ENCODE measurements around the gene DPP8. TPM values are rescaled to one million over a fixed set of nuclear protein-coding genes. Genes with fewer than 3 reads are reported as not detected.
A peak's percentile ranks its signal among the peaks of the same experiment; 100 is the strongest.

The DPP8 gene
- polyA plus RNA-seq, 1 donor from 2014 or later = 18.6 TPM

- H3F3A ChIP-seq (ENCODE audit: insufficient read depth, low read length, poor library complexity, severe bottlenecking) = no peaks in the 10 kb centered on the region
- no peaks in the 10 kb centered on the region for H3K9me2 ChIP-seq (ENCODE audit: insufficient read depth, low read length)
- no peaks in the 10 kb centered on the region for H3K36me3 ChIP-seq (ENCODE audit: insufficient read depth, low read length)
- H3K9me3 ChIP-seq (ENCODE audit: low read length) = no peaks in the 10 kb centered on the region
- peaks cover 87% of the 10 kb centered on the region for H3K79me2 ChIP-seq (replicated peaks; ENCODE audit: insufficient read depth, low read length)
- H3K9ac ChIP-seq (ENCODE audit: low read length) = no peak overlapping the region
- H2AFZ ChIP-seq (ENCODE audit: low read depth, low read length) = no peak overlapping the region
- H3K4me2 ChIP-seq (ENCODE audit: low read length) = no peak overlapping the region
- H4K20me1 ChIP-seq (ENCODE audit: insufficient read depth) = no peaks in the 10 kb centered on the region
- H3K27ac ChIP-seq (ENCODE audit: low read length) = no peak overlapping the region
- no peaks in the 10 kb centered on the region for H3K27me3 ChIP-seq (ENCODE audit: insufficient read depth, low read depth, low read length)
- H3K4me3 ChIP-seq (ENCODE audit: low read length) = no peak overlapping the region
- TF ChIP-seq MXI1 (conservative IDR thresholded peaks at IDR 0.05; ENCODE audit: poor library complexity, severe bottlenecking) = no peak
- TF ChIP-seq, protein P1, sequence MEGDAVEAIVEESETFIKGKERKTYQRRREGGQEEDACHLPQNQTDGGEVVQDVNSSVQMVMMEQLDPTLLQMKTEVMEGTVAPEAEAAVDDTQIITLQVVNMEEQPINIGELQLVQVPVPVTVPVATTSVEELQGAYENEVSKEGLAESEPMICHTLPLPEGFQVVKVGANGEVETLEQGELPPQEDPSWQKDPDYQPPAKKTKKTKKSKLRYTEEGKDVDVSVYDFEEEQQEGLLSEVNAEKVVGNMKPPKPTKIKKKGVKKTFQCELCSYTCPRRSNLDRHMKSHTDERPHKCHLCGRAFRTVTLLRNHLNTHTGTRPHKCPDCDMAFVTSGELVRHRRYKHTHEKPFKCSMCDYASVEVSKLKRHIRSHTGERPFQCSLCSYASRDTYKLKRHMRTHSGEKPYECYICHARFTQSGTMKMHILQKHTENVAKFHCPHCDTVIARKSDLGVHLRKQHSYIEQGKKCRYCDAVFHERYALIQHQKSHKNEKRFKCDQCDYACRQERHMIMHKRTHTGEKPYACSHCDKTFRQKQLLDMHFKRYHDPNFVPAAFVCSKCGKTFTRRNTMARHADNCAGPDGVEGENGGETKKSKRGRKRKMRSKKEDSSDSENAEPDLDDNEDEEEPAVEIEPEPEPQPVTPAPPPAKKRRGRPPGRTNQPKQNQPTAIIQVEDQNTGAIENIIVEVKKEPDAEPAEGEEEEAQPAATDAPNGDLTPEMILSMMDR (IDR thresholded peaks at IDR 0.05; ENCODE audit: poor library complexity, severe bottlenecking) = no peak
- TF ChIP-seq REST (IDR thresholded peaks at IDR 0.05; ENCODE audit: borderline replicate concordance) = no peak
- TF ChIP-seq POLR2AphosphoS5 (IDR thresholded peaks at IDR 0.05) = no peak
- TF ChIP-seq EP300 (conservative IDR thresholded peaks at IDR 0.05; ENCODE audit: poor library complexity, severe bottlenecking) = no peak
- no peak for TF ChIP-seq RAD21 (conservative IDR thresholded peaks at IDR 0.05)
- TF ChIP-seq EZH2 (IDR thresholded peaks at IDR 0.05; ENCODE audit: borderline replicate concordance, insufficient read depth, low read length, poor library complexity, severe bottlenecking) = no peak
- TF ChIP-seq TAF1 (IDR thresholded peaks at IDR 0.05; ENCODE audit: low read depth) = no peak
- TF ChIP-seq SMC3 (conservative IDR thresholded peaks at IDR 0.05; ENCODE audit: poor library complexity) = no peak
These were observed 17.7 kb upstream of the DPP8 start for GRCh38 chr15:65535192-65535591.

GRCh38 chr15:65533057-65533756 lies 15.7 kb upstream of the DPP8 start:
- H3K4me3 ChIP-seq (ENCODE audit: low read length) = peak overlapping the region; percentile 98
- H3F3A ChIP-seq (ENCODE audit: insufficient read depth, low read length, poor library complexity, severe bottlenecking) = no peaks in the 10 kb centered on the region
- TF ChIP-seq TAF1 (IDR thresholded peaks at IDR 0.05; ENCODE audit: low read depth) (no peak), EZH2 (IDR thresholded peaks at IDR 0.05; ENCODE audit: borderline replicate concordance, insufficient read depth, low read length, poor library complexity, severe bottlenecking) (no peak), RAD21 (conservative IDR thresholded peaks at IDR 0.05) (no peak), SMC3 (conservative IDR thresholded peaks at IDR 0.05; ENCODE audit: poor library complexity) (no peak), POLR2AphosphoS5 (IDR thresholded peaks at IDR 0.05) (no peak), REST (IDR thresholded peaks at IDR 0.05; ENCODE audit: borderline replicate concordance) (no peak), EP300 (conservative IDR thresholded peaks at IDR 0.05; ENCODE audit: poor library complexity, severe bottlenecking) (no peak), MXI1 (conservative IDR thresholded peaks at IDR 0.05; ENCODE audit: poor library complexity, severe bottlenecking) (no peak)
- TF ChIP-seq, protein P1 (IDR thresholded peaks at IDR 0.05; ENCODE audit: poor library complexity, severe bottlenecking) = no peak
- no peaks in the 10 kb centered on the region for H3K9me3 ChIP-seq (ENCODE audit: low read length)
- no peaks in the 10 kb centered on the region for H3K27me3 ChIP-seq (ENCODE audit: insufficient read depth, low read depth, low read length)
- H3K9ac ChIP-seq (ENCODE audit: low read length) = no peak overlapping the region
- H3K36me3 ChIP-seq (ENCODE audit: insufficient read depth, low read length) = no peaks in the 10 kb centered on the region
- H3K4me2 ChIP-seq (ENCODE audit: low read length) = peak overlapping the region; percentile 9
- no peak overlapping the region for H3K27ac ChIP-seq (ENCODE audit: low read length)
- H3K9me2 ChIP-seq (ENCODE audit: insufficient read depth, low read length) = no peaks in the 10 kb centered on the region
- peaks cover 67% of the 10 kb centered on the region for H3K79me2 ChIP-seq (replicated peaks; ENCODE audit: insufficient read depth, low read length)
- no peaks in the 10 kb centered on the region for H4K20me1 ChIP-seq (ENCODE audit: insufficient read depth)
- no peak overlapping the region for H2AFZ ChIP-seq (ENCODE audit: low read depth, low read length)
